GM23338 (cell line): ENCODE measurements around the gene HSPB6. TPM values are rescaled to one million over a fixed set of nuclear protein-coding genes. Genes with fewer than 3 reads are reported as not detected.

Source experiments
- ATAC-seq: fragments of 200-7000 bp; cut with Tn5 transposase; 3 replicates; pipeline ENCODE4 v1.9.1; 2020
- DNase-seq: peaks from one replicate; pipeline ENCODE4 v3.0.0-alpha.2; 2015; ENCODE audit warnings: low spot score
- H2AFZ ChIP-seq: fragments of 200-600 bp; sonication (generic); 2 replicates; pipeline ENCODE4 v1.8.0; 2016; ENCODE audit warnings: antibody characterized with exemption, mild to moderate bottlenecking, moderate library complexity
- H3F3A ChIP-seq: fragments of 200-600 bp; sonication (generic); replicated peaks from 2 replicates; pipeline ENCODE4 v1.8.0; 2017; ENCODE audit warnings: antibody characterized with exemption, mixed run types, low read depth
- H3K27ac ChIP-seq: fragments of 200-600 bp; sonication (generic); 2 replicates; pipeline ENCODE4 v1.6.1; 2016; ENCODE audit warnings: low read depth
- H3K27me3 ChIP-seq: fragments of 200-600 bp; sonication (generic); 2 replicates; pipeline ENCODE4 v1.8.0; 2016; ENCODE audit warnings: mild to moderate bottlenecking, mixed run types, moderate library complexity; ENCODE audit not compliant: insufficient read depth
- H3K36me3 ChIP-seq: fragments of 200-600 bp; sonication (generic); 2 replicates; pipeline ENCODE4 v1.8.0; 2016; ENCODE audit warnings: mild to moderate bottlenecking; ENCODE audit not compliant: insufficient read depth
- H3K4me1 ChIP-seq: fragments of 200-600 bp; sonication (generic); 2 replicates; pipeline ENCODE4 v1.8.0; 2016; ENCODE audit warnings: mild to moderate bottlenecking, moderate library complexity; ENCODE audit not compliant: insufficient read depth
- H3K4me2 ChIP-seq: fragments of 200-600 bp; sonication (generic); 2 replicates; pipeline ENCODE4 v1.7.1; 2017; ENCODE audit warnings: mixed run types
- H3K4me3 ChIP-seq: fragments of 200-600 bp; sonication (generic); 2 replicates; pipeline ENCODE4 v1.6.1; 2016; ENCODE audit warnings: mixed run types
- H3K79me2 ChIP-seq: fragments of 200-600 bp; sonication (generic); replicated peaks from 2 replicates; pipeline ENCODE4 v1.8.0; 2017; ENCODE audit warnings: mild to moderate bottlenecking; ENCODE audit not compliant: insufficient read depth
- H3K9me2 ChIP-seq: fragments of 200-600 bp; sonication (generic); 2 replicates; pipeline ENCODE4 v1.8.0; 2017; ENCODE audit not compliant: insufficient read depth
- H4K20me1 ChIP-seq: fragments of 200-600 bp; sonication (generic); replicated peaks from 2 replicates; pipeline ENCODE4 v1.8.0; 2017; ENCODE audit warnings: mild to moderate bottlenecking; ENCODE audit not compliant: insufficient read depth
- H3K27ac Mint-ChIP-seq: 2 replicates; pipeline ENCODE4 v1.8.0; 2020; ENCODE audit warnings: inconsistent platforms, mild to moderate bottlenecking, moderate library complexity, mixed read lengths
- H3K27me3 Mint-ChIP-seq: 3 replicates; pipeline ENCODE4 v1.8.0; 2022; ENCODE audit warnings: low read depth, mild to moderate bottlenecking, moderate library complexity, mixed read lengths, inconsistent platforms; ENCODE audit not compliant: insufficient read depth, poor library complexity
- H3K36me3 Mint-ChIP-seq: 3 replicates; pipeline ENCODE4 v1.8.0; 2021; ENCODE audit warnings: low read depth, mild to moderate bottlenecking, inconsistent platforms, moderate library complexity, mixed read lengths
- H3K4me1 Mint-ChIP-seq: 3 replicates; pipeline ENCODE4 v1.8.0; 2020; ENCODE audit warnings: mild to moderate bottlenecking, inconsistent platforms, mixed read lengths
- H3K4me3 Mint-ChIP-seq: 3 replicates; pipeline ENCODE4 v1.8.0; 2021; ENCODE audit warnings: moderate library complexity, mild to moderate bottlenecking, inconsistent platforms, mixed read lengths
- H3K9me3 Mint-ChIP-seq: 3 replicates; pipeline ENCODE4 v1.8.0; 2020; ENCODE audit warnings: moderate library complexity, mild to moderate bottlenecking, inconsistent platforms, mixed read lengths
- CREB1 ChIP-seq: fragments of 250-450 bp; sonication (Bioruptor Pico); IDR thresholded peaks from 2 replicates; pipeline ENCODE4 v1.5.0; 2020; ENCODE audit warnings: low read depth, mild to moderate bottlenecking, moderate library complexity
- CTCF ChIP-seq, 2 experiments: fragments of 200-600 bp in 1 of 2; sonication (generic) in 1 of 2; conservative IDR thresholded peaks; 2 replicates each; pipeline versions ENCODE4 v1.5.1 to v1.6.1; 2016 to 2017; ENCODE audit warnings: antibody characterized with exemption in 2 of 2, low read depth in 2 of 2, mild to moderate bottlenecking in 2 of 2, moderate library complexity in 1 of 2
- EZH2 ChIP-seq: fragments of 200-600 bp; sonication (generic); IDR thresholded peaks from one replicate; pipeline ENCODE4 v1.8.0; 2017; ENCODE audit warnings: antibody characterized with exemption, mild to moderate bottlenecking, low read depth; ENCODE audit not compliant: unreplicated experiment
- EZH2phosphoT487 ChIP-seq: fragments of 200-600 bp; sonication (generic); IDR thresholded peaks from one replicate; pipeline ENCODE4 v1.8.1; 2018; ENCODE audit warnings: antibody characterized with exemption; ENCODE audit not compliant: unreplicated experiment
- JUNB ChIP-seq: IDR thresholded peaks from one replicate; pipeline ENCODE4 v1.6.1; 2016; ENCODE audit warnings: antibody characterized with exemption; ENCODE audit not compliant: unreplicated experiment
- NANOG ChIP-seq: IDR thresholded peaks from 2 replicates; pipeline ENCODE4 v1.6.1; 2016; ENCODE audit warnings: antibody characterized with exemption, borderline replicate concordance
- POLR2AphosphoS5 ChIP-seq: IDR thresholded peaks from 2 replicates; pipeline ENCODE4 v1.6.1; 2016; ENCODE audit warnings: antibody characterized with exemption, low read depth
- REST ChIP-seq: IDR thresholded peaks from one replicate; pipeline ENCODE4 v1.6.1; 2018; ENCODE audit warnings: antibody characterized with exemption; ENCODE audit not compliant: unreplicated experiment
- STAT1 ChIP-seq: IDR thresholded peaks from one replicate; pipeline ENCODE4 v1.6.1; 2016; ENCODE audit warnings: antibody characterized with exemption; ENCODE audit not compliant: unreplicated experiment
- ZNF114 ChIP-seq: fragments of 250-450 bp; sonication (Bioruptor Pico); IDR thresholded peaks from 2 replicates; pipeline ENCODE4 v1.5.0; 2020; ENCODE audit warnings: mild to moderate bottlenecking, moderate library complexity
- ZNF331 ChIP-seq: fragments of 250-450 bp; sonication (Bioruptor Pico); IDR thresholded peaks from 2 replicates; pipeline ENCODE4 v1.5.0; 2020; ENCODE audit warnings: low read depth, mild to moderate bottlenecking, moderate library complexity
- polyA plus RNA-seq: library from polyadenylated mRNA; unstranded; fragments of >200 nt; fragmentation: Nextera tagmentation; extraction: Ambion mirVana; gene quantifications from 2 replicates; pipeline ENCODE4 v1.2.1, GENCODE V29; 2016
- total RNA-seq: library from RNA; depleted of rRNA; stranded (reverse); fragments of >200 nt; shearing (Covaris generic); gene quantifications from 2 replicates; pipeline ENCODE4 v1.2.3, GENCODE V29; 2014
- TF ChIP-seq, protein P1 (sequence below): IDR thresholded peaks from 2 replicates; pipeline ENCODE4 v1.6.1; 2016; ENCODE audit warnings: antibody characterized with exemption
- TF ChIP-seq, protein P2 (sequence below): fragments of 250-450 bp; sonication (Bioruptor Pico); IDR thresholded peaks from 2 replicates; pipeline ENCODE4 v1.5.0; 2020; ENCODE audit warnings: mild to moderate bottlenecking, moderate library complexity

Gene HSPB6
- total and polyA plus RNA-seq, 2 experiments from 2014 or later, result 0.87 to 3.2 TPM

DNA sequence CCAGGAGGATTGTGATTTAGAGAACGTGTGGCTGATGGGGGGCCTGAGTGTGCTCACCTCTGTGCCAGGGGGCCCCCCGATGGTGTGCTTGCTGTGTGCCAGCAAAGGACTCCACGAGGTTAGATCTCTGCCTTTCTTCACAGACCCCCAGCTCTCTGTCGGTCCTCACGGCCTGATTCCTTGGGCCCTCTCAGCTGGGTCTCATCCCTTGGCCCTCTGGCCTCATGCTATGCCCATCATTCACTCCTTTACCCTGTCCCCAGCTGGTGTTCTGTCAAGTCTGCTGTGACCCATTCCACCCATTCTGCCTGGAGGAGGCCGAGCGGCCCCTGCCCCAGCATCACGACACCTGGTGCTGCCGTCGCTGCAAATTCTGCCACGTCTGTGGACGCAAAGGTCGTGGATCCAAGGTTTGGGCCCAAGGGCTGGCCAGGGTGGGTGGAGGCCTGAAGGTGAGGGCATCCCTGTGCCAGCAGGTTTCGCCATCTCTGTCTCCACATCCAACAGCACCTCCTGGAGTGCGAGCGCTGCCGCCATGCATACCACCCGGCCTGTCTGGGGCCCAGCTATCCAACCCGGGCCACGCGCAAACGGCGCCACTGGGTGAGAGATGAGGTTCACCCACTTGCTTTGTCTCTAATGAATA, 31.5 kb downstream of the HSPB6 start:
- no peaks in the 10 kb centered on the region for H3K9me2 ChIP-seq
- H3K79me2 ChIP-seq, result no peaks in the 10 kb centered on the region
- Mint-ChIP-seq H3K4me1 (no peaks in the 10 kb centered on the region), H3K9me3 (no peaks in the 10 kb centered on the region; the same call in 2 of the 3 replicates), H3K27me3 (peaks cover 18% of the 10 kb centered on the region), H3K27ac (no peak overlapping the region), H3K4me3 (no peak overlapping the region), H3K36me3 (peaks cover 88% of the 10 kb centered on the region)
- peaks cover 29% of the 10 kb centered on the region; the same call in 1 of the 2 replicates for H3K36me3 ChIP-seq
- H3K4me3 ChIP-seq, result no peak overlapping the region
- H2AFZ ChIP-seq, result no peak overlapping the region
- H3K4me2 ChIP-seq, result no peak overlapping the region
- peaks cover 5% of the 10 kb centered on the region for H4K20me1 ChIP-seq
- H3K4me1 ChIP-seq, result no peaks in the 10 kb centered on the region
- DNase-seq (no peak), ATAC-seq (no peak)
- no peak for TF ChIP-seq ZNF331 (CRISPR knock-in tag)
- TF ChIP-seq EZH2phosphoT487, result no peak
- TF ChIP-seq, protein P1, sequence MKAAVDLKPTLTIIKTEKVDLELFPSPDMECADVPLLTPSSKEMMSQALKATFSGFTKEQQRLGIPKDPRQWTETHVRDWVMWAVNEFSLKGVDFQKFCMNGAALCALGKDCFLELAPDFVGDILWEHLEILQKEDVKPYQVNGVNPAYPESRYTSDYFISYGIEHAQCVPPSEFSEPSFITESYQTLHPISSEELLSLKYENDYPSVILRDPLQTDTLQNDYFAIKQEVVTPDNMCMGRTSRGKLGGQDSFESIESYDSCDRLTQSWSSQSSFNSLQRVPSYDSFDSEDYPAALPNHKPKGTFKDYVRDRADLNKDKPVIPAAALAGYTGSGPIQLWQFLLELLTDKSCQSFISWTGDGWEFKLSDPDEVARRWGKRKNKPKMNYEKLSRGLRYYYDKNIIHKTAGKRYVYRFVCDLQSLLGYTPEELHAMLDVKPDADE, result no peak
- TF ChIP-seq REST, result no peak
- no peak for TF ChIP-seq STAT1
- no peak for TF ChIP-seq CREB1 (CRISPR knock-in tag)
- TF ChIP-seq, protein P2, sequence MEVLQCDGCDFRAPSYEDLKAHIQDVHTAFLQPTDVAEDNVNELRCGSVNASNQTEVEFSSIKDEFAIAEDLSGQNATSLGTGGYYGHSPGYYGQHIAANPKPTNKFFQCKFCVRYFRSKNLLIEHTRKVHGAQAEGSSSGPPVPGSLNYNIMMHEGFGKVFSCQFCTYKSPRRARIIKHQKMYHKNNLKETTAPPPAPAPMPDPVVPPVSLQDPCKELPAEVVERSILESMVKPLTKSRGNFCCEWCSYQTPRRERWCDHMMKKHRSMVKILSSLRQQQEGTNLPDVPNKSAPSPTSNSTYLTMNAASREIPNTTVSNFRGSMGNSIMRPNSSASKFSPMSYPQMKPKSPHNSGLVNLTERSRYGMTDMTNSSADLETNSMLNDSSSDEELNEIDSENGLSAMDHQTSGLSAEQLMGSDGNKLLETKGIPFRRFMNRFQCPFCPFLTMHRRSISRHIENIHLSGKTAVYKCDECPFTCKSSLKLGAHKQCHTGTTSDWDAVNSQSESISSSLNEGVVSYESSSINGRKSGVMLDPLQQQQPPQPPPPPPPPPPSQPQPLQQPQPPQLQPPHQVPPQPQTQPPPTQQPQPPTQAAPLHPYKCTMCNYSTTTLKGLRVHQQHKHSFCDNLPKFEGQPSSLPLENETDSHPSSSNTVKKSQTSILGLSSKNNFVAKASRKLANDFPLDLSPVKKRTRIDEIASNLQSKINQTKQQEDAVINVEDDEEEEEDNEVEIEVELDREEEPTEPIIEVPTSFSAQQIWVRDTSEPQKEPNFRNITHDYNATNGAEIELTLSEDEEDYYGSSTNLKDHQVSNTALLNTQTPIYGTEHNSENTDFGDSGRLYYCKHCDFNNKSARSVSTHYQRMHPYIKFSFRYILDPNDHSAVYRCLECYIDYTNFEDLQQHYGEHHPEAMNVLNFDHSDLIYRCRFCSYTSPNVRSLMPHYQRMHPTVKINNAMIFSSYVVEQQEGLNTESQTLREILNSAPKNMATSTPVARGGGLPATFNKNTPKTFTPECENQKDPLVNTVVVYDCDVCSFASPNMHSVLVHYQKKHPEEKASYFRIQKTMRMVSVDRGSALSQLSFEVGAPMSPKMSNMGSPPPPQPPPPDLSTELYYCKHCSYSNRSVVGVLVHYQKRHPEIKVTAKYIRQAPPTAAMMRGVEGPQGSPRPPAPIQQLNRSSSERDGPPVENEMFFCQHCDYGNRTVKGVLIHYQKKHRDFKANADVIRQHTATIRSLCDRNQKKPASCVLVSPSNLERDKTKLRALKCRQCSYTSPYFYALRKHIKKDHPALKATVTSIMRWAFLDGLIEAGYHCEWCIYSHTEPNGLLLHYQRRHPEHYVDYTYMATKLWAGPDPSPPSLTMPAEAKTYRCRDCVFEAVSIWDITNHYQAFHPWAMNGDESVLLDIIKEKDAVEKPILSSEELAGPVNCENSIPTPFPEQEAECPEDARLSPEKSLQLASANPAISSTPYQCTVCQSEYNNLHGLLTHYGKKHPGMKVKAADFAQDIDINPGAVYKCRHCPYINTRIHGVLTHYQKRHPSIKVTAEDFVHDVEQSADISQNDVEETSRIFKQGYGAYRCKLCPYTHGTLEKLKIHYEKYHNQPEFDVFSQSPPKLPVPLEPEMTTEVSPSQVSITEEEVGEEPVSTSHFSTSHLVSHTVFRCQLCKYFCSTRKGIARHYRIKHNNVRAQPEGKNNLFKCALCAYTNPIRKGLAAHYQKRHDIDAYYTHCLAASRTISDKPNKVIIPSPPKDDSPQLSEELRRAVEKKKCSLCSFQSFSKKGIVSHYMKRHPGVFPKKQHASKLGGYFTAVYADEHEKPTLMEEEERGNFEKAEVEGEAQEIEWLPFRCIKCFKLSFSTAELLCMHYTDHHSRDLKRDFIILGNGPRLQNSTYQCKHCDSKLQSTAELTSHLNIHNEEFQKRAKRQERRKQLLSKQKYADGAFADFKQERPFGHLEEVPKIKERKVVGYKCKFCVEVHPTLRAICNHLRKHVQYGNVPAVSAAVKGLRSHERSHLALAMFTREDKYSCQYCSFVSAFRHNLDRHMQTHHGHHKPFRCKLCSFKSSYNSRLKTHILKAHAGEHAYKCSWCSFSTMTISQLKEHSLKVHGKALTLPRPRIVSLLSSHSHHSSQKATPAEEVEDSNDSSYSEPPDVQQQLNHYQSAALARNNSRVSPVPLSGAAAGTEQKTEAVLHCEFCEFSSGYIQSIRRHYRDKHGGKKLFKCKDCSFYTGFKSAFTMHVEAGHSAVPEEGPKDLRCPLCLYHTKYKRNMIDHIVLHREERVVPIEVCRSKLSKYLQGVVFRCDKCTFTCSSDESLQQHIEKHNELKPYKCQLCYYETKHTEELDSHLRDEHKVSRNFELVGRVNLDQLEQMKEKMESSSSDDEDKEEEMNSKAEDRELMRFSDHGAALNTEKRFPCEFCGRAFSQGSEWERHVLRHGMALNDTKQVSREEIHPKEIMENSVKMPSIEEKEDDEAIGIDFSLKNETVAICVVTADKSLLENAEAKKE (CRISPR knock-in tag), result no peak
- TF ChIP-seq JUNB, result no peak
- TF ChIP-seq EZH2, result no peak
- TF ChIP-seq NANOG, result no peak
- no peak for TF ChIP-seq CTCF (conservative IDR thresholded peaks at IDR 0.05; ENCODE audit: low read depth in 2 of 2)
- no peak for TF ChIP-seq POLR2AphosphoS5
- no peak for TF ChIP-seq ZNF114 (CRISPR knock-in tag)
- H3K27me3 ChIP-seq, result no peaks in the 10 kb centered on the region
- no peaks in the 10 kb centered on the region for H3F3A ChIP-seq
- H3K27ac ChIP-seq, result no peak overlapping the region
